T-helper 2 cell treated with Interferon-gamma antibody and Interleukin-4, amounts not matched to agents 100 ng/mL and 5 ng/mL, for 36 hours (primary cell): ENCODE measurements around the gene CHST13. TPM values are rescaled to one million over a fixed set of nuclear protein-coding genes. Genes with fewer than 3 reads are reported as not detected.

Experiments used
- intact Hi-C: fragments of 100-400 bp; cut with micrococcal nuclease; formaldehyde crosslinking; loops from one replicate; pipeline ENCODE4 v1.15.1; 2023
- total RNA-seq: library from RNA; stranded (reverse); gene quantifications from 2 replicates; pipeline ENCODE4 v1.2.3, GENCODE V29; 2022

The CHST13 gene
- total RNA-seq, 1 donor from 2014 or later, result not detected

- intact Hi-C loops, result no loop called here
These were observed 29.5 kb downstream of the CHST13 start for GRCh38 chr3:126553284-126554084.

GRCh38 chr3:126554560-126555525, 30.9 kb downstream of the CHST13 start:
- intact Hi-C loops, result no loop called here

- intact Hi-C loops, result no loop called here
These were observed 32.1 kb downstream of the CHST13 start for GRCh38 chr3:126555795-126556636.

GRCh38 chr3:126556637-126557414, 32.9 kb downstream of the CHST13 start:
- intact Hi-C loops, result no loop called here

DNA sequence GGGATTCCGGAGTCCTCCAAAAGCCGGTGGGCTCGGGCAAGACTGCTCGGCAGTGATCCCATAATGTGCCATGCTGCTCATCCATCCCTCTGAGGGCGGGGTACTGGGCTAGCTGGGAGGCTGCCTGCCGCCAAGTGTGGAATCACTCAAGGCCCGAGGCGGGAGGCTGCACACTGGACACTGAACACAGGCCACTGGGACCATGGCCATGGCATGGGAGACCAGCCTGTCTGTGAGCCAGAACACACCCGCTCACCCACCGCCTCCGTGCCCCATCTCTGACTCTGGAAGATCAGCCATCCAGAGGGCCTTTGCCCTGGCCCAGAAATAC, 33.4 kb downstream of the CHST13 start:
- intact Hi-C loops, result no loop called here

- intact Hi-C loops, result no loop called here
These were observed 33.8 kb downstream of the CHST13 start for GRCh38 chr3:126557761-126558160.

DNA sequence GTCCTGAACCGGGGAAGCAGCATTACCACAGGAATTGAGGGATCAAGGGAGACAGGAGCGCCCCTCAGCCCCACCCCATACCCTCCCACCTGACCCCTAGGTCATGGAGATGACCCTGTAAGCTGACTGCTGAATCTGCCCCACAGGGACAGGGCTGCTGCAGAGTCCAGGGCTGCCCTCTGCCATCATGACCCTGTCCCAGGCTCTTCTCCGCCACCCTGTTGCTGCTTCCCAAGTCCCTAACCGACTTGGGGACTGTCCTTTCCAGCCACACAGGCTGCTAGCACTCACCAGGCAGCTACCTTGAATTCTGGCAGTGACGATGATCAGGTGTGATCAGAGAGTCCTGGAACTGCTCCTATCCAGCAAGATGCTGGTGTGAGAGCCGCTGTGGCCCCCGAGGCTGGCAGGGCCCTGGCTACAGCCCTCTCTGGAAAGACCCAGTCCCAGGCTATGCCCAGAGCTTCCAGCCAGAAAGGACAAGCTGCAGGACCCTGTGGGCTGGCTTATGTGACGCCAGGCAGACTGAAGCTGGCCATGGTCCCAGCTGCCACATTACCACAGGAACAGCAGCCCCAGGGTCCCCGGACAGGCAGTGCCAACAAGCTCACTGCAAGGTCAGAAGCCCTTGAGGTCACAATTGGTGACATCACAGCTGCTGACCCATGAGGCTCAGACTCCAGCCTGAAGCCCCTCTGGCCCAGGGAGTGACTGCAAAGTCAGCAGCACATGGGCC, 34.5 kb downstream of the CHST13 start, which contains the start of gene C3orf22:
Gene C3orf22 (minus strand): TSS at position 597 of the 736 bp plus-strand sequence. CDS start 5,542 bp downstream, outside the sequence.
- intact Hi-C loops, result no loop called here

GRCh38 chr3:126562737-126563276, 38.9 kb downstream of the CHST13 start:
- intact Hi-C loops, result no loop called here

DNA sequence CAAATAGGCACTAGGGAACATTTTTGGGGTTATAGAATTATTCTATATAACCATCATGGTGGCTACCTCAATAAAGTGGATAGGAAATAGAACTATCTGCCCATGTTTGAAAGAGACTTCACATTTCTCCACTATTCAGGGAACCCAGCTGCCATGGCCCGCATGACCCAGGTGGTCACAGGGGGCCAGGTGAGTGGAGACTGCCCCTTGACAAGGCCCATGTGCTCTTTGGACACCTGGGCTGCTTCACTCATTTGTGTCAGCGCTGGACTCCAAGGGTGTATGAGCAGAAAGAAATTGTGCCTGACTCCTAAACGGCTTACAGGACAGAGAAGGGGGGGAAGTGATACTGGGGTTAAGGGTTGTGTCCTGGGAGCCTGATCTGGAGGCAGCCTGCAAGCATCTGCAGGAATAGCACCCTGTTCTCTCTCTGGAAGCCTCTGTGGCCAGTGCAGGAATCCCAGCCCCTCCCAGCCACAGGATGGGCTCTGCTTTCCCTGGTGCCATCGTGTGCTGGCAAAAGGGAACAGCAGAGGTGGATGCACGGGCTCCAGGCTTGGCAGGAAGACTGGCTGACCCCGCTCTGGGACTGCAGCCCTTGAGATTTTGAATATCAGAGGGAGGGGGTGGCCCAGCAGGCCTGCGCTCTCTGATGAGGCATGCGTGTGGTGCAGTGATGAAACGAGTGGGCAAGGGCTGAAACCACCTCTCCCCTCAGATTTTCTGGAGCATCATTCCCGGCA, 43.9 kb downstream of the CHST13 start:
- intact Hi-C loops, result no loop called here

GRCh38 chr3:126568776-126569342, 44.9 kb downstream of the CHST13 start:
- intact Hi-C loops, result no loop called here

GRCh38 chr3:126569390-126569975, 45.5 kb downstream of the CHST13 start:
- intact Hi-C loops, result no loop called here

DNA sequence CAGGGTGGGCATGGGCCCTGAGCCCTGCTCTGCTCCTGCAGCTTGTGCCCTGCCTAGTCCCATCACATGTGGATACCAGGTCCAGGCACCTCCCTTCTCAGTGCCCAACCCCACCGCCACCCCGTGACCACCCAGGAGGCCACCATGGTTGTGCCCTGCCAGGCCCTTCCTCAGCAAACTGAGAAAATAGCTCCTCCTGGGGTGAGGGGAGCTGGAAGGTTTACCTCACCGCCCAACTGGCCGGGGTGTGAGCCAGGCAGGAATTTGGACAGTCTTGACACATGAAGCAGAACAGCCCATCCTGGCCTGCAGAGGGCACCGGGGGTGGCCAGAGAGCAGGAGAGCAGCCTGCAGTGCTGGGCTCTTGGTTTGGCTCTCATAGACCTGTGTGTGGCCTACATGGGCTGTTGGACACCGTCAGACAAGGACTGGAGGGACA, 46.2 kb downstream of the CHST13 start:
- intact Hi-C loops, result no loop called here

DNA sequence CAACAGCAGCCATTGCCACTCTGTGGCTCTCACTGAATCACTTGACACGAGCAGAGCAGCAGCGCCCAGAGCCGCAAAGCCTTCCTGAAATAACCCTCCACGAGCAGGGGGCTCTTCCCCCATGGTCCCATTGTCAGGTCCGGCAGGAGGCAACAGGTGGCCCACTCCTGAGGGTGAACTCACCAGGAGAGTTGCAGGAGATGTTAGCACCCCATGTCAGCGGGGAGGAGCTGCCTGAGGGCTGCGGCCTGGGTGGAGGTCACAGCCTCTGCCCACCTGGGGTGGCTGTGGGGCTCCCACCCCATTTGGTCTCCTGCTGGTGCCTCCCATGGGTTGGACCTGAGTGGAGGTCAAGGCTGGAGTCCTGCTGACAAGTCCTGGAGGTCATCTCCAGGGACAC, 47.1 kb downstream of the CHST13 start:
- intact Hi-C loops, result no loop called here

GRCh38 chr3:126573492-126574117, 49.6 kb downstream of the CHST13 start:
- intact Hi-C loops, result no loop called here

- intact Hi-C loops, result no loop called here
These were observed 53.3 kb downstream of the CHST13 start for GRCh38 chr3:126577261-126577660.

- intact Hi-C loops, result no loop called here
These were observed 54.7 kb downstream of the CHST13 start for GRCh38 chr3:126578702-126579101.

DNA sequence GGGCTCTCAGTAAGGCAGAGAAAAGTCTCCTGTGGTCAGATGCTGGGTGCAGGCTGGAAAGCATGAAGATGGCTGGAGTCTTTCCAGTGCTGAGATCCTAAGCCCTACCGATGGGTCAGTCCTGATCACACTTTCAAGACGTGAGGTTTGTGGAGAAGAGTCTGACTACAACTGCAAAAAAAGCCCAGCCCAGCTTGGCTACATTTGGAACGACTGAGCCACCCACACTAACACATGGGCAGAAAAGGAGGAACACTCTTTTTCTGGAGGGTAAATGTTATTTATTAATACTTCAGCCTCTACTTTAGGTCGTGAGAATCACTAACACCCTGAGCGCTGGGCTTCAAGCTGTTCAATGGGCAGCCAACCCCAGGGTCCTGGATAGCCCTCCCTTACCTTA, 56.8 kb downstream of the CHST13 start:
- intact Hi-C loops, result no loop called here

- intact Hi-C loops, result no loop called here
These were observed 57.6 kb downstream of the CHST13 start for GRCh38 chr3:126581569-126581968.
